Muscle of leg (tissue), 9 donors: ENCODE measurements around the gene MYBPC1. TPM values are rescaled to one million over a fixed set of nuclear protein-coding genes. Genes with fewer than 3 reads are reported as not detected.

Experiments used
- polyA plus RNA-seq, 8 donors: library from polyadenylated mRNA; unstranded; fragments of 120-200 nt; gene quantifications; one replicate each; pipeline versions ENCODE4 v1.2.1 to v1.2.3, GENCODE V29; 2013; ENCODE audit warnings: inconsistent platforms in 1 of 8, low replicate concordance in 1 of 8; ENCODE audit not compliant: insufficient read length in 8 of 8, insufficient read depth in 1 of 8
- total RNA-seq: library from RNA; stranded (reverse); fragments of 120-200 nt; gene quantifications from one replicate; pipeline ENCODE4 v1.2.4, GENCODE V29; 2013

MYBPC1 gene
- total and polyA plus RNA-seq, 9 donors: 1,298 to 3,170 (median 2,174) TPM

Other genes starting within 250 kb of the MYBPC1 start
- 90.5 TPM for gene ARL1, start 187.2 kb upstream of the MYBPC1 start, total RNA-seq
- 100 to 1,000 TPM in 1 of 8 donors, 10 to 100 TPM in 7; 65.3 to 101 (median 77.0) TPM for gene ARL1, start 187.2 kb upstream of the MYBPC1 start, polyA plus RNA-seq
- not detected for gene SPIC, start 119.6 kb upstream of the MYBPC1 start, total RNA-seq
- gene SPIC, start 119.6 kb upstream of the MYBPC1 start, polyA plus RNA-seq: not detected
- 23.9 TPM for gene CHPT1, start 102.7 kb downstream of the MYBPC1 start, total RNA-seq
- 10 to 100 TPM; 22.4 to 28.8 (median 24.9) TPM for gene CHPT1, start 102.7 kb downstream of the MYBPC1 start, polyA plus RNA-seq
- 0.13 TPM for gene SYCP3, start 144.5 kb downstream of the MYBPC1 start, total RNA-seq
- 1 to 10 TPM in 2 of 8 donors, under 1 TPM in 6; 0.27 to 1.3 (median 0.72) TPM for gene SYCP3, start 144.5 kb downstream of the MYBPC1 start, polyA plus RNA-seq
- 13.4 TPM for gene GNPTAB, start 236.0 kb downstream of the MYBPC1 start, total RNA-seq
- gene GNPTAB, start 236.0 kb downstream of the MYBPC1 start, polyA plus RNA-seq: 10 to 100 TPM; 14.6 to 23.0 (median 17.4) TPM